Measurements from ENCODE around the gene FIBCD1. TPM values are rescaled to one million over a fixed set of nuclear protein-coding genes. Genes with fewer than 3 reads are reported as not detected.

Gene FIBCD1, protein sequence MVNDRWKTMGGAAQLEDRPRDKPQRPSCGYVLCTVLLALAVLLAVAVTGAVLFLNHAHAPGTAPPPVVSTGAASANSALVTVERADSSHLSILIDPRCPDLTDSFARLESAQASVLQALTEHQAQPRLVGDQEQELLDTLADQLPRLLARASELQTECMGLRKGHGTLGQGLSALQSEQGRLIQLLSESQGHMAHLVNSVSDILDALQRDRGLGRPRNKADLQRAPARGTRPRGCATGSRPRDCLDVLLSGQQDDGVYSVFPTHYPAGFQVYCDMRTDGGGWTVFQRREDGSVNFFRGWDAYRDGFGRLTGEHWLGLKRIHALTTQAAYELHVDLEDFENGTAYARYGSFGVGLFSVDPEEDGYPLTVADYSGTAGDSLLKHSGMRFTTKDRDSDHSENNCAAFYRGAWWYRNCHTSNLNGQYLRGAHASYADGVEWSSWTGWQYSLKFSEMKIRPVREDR
- total RNA-seq, result not detected

- H3K36me3 ChIP-seq, result no peaks in the 10 kb centered on the region
- under 1% methylated on average over 34 of the region's 98 CpGs for WGBS
- H3K9me3 ChIP-seq, result no peaks in the 10 kb centered on the region
- no peak within 1 kb of the TSS for H3K27ac ChIP-seq
- peaks cover 30% of the 10 kb centered on the region for H3K4me1 ChIP-seq
- peak within 1 kb of the TSS; percentile 56 for H3K4me3 ChIP-seq
- TF ChIP-seq POLR2A (IDR thresholded peaks at IDR 0.05), result no peak
- TF ChIP-seq POLR2AphosphoS5 (IDR thresholded peaks at IDR 0.05), result no peak
- TF ChIP-seq, protein P1, sequence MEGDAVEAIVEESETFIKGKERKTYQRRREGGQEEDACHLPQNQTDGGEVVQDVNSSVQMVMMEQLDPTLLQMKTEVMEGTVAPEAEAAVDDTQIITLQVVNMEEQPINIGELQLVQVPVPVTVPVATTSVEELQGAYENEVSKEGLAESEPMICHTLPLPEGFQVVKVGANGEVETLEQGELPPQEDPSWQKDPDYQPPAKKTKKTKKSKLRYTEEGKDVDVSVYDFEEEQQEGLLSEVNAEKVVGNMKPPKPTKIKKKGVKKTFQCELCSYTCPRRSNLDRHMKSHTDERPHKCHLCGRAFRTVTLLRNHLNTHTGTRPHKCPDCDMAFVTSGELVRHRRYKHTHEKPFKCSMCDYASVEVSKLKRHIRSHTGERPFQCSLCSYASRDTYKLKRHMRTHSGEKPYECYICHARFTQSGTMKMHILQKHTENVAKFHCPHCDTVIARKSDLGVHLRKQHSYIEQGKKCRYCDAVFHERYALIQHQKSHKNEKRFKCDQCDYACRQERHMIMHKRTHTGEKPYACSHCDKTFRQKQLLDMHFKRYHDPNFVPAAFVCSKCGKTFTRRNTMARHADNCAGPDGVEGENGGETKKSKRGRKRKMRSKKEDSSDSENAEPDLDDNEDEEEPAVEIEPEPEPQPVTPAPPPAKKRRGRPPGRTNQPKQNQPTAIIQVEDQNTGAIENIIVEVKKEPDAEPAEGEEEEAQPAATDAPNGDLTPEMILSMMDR (IDR thresholded peaks at IDR 0.05), result peak in 1 of 2 donors; percentile 18
- no peak for TF ChIP-seq EP300 (IDR thresholded peaks at IDR 0.05)
- H3K27me3 ChIP-seq, result peaks cover 100% of the 10 kb centered on the region
- no peak for DNase-seq (ENCODE audit: low spot score in 2 of 2)
Measured at GRCh38 chr9:130938652-130939404, at the start of gene FIBCD1. FIBCD1 (minus strand) TSS chr9:130939247; CDS start chr9:130938607, 640 bp downstream.

DNA sequence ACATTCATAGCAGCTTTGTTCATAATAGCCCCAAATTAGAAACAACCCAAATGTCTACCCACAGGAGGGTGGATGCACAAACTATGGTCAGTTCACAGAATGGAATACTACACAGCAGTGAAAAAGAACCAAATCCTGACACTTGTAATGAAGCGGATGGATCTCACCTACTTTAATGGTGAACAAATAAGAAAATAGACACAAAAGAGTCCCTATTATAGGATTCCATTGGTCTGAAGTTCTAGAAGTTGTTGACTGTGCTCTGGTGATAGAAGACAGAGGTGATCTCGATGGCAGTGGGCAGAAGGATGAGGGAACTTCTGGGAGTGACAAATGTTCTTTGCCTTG is 49.3 kb upstream of the FIBCD1 start:
- Histone ChIP-seq H3K4me3 (no peak overlapping the region), H3K27me3 (peaks cover 33% of the 10 kb centered on the region), H3K36me3 (no peaks in the 10 kb centered on the region), H3K4me1 (no peaks in the 10 kb centered on the region), H3K27ac (no peak overlapping the region), H3K9me3 (no peaks in the 10 kb centered on the region)
- TF ChIP-seq POLR2AphosphoS5 (IDR thresholded peaks at IDR 0.05), result no peak
- TF ChIP-seq, protein P1 (IDR thresholded peaks at IDR 0.05), result no peak
- TF ChIP-seq EP300 (IDR thresholded peaks at IDR 0.05), result no peak
- no peak for TF ChIP-seq POLR2A (IDR thresholded peaks at IDR 0.05)
- WGBS, result 52% methylated on average over 2 of the region's 2 CpGs
- DNase-seq (ENCODE audit: low spot score in 2 of 2), result no peak

DNA sequence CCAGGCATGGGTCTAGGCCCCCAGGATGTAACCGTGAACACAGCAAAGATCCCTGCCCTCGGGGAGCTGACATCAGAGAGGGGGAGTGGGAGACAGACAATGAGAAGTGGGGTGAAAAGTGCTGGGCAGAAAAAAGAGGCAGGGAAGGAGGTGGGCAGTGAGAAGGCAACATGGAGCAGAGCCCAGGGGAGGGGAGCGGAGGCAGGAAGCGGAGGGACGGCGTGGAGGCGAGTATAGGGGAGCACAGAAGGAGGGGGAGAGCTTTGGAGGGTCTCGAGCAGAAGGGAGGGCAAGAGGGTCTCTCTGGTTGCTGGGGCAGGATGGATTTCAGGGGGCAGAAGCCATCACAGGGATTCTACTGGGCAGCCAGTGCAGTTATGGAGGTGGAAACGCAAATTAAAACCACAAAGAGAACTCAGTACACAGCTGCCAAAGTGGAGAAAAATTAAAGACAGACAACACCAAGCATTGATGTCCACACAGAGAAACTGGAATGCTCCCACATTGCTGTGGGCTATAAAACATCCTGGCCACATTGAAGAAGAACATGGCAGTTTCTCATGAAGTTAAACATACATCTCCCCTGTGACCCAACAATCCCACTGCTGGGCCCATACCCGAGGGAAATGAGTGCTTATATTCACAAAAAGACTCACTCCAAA is 48.8 kb upstream of the FIBCD1 start:
- 62% methylated on average over 10 of the region's 10 CpGs for WGBS
- no peaks in the 10 kb centered on the region for H3K9me3 ChIP-seq
- no peaks in the 10 kb centered on the region for H3K36me3 ChIP-seq
- DNase-seq (ENCODE audit: low spot score in 2 of 2), result no peak
- H3K27ac ChIP-seq, result no peak overlapping the region
- TF ChIP-seq POLR2A (IDR thresholded peaks at IDR 0.05), result no peak
- no peak for TF ChIP-seq EP300 (IDR thresholded peaks at IDR 0.05)
- no peak for TF ChIP-seq POLR2AphosphoS5 (IDR thresholded peaks at IDR 0.05)
- TF ChIP-seq, protein P1 (IDR thresholded peaks at IDR 0.05), result no peak
- no peak overlapping the region for H3K4me3 ChIP-seq
- H3K27me3 ChIP-seq, result peaks cover 33% of the 10 kb centered on the region
- no peaks in the 10 kb centered on the region for H3K4me1 ChIP-seq

GRCh38 chr9:130987054-130987453 is 48.0 kb upstream of the FIBCD1 start:
- Histone ChIP-seq H3K36me3 (no peaks in the 10 kb centered on the region), H3K4me1 (no peaks in the 10 kb centered on the region), H3K4me3 (no peak overlapping the region), H3K9me3 (no peaks in the 10 kb centered on the region), H3K27ac (no peak overlapping the region), H3K27me3 (peaks cover 33% of the 10 kb centered on the region)
- TF ChIP-seq EP300 (IDR thresholded peaks at IDR 0.05) (no peak), POLR2A (IDR thresholded peaks at IDR 0.05) (no peak), POLR2AphosphoS5 (IDR thresholded peaks at IDR 0.05) (no peak)
- TF ChIP-seq, protein P1 (IDR thresholded peaks at IDR 0.05), result no peak
- DNase-seq (ENCODE audit: low spot score in 2 of 2), result no peak
- 78% methylated on average over 7 of the region's 7 CpGs for WGBS

Data from suprapubic skin (tissue), 4 donors.